ENCODE results near the gene TAOK2. TPM values are rescaled to one million over a fixed set of nuclear protein-coding genes. Genes with fewer than 3 reads are reported as not detected.
A peak's percentile ranks its signal among the peaks of the same experiment; 100 is the strongest.

The TAOK2 gene
- 66.2 TPM for total RNA-seq
- long read RNA-seq, full-length matches to known transcripts, result 20 of 95 reads
- long read RNA-seq, partial matches to known transcripts, result 51 of 95 reads
- long read RNA-seq, other reads (novel, unspliced or antisense), result 24 of 95 reads

- TF ChIP-seq CTCF (IDR thresholded peaks at IDR 0.05), result no peak
- Histone ChIP-seq H3K36me3 (peaks cover 51% of the 10 kb centered on the region), H3K9me3 (no peaks in the 10 kb centered on the region), H3K27ac (peak within 1 kb of the TSS; percentile 91), H3K27me3 (ENCODE audit: low read depth) (no peaks in the 10 kb centered on the region), H3K4me3 (peak within 1 kb of the TSS; percentile 99), H3K4me1 (peaks cover 28% of the 10 kb centered on the region)
- ATAC-seq (peak; percentile 98 to 99), DNase-seq (peak; percentile 99)
- intact Hi-C loops (cut with DNase I), result no loop called here
Measured at GRCh38 chr16:29973384-29974246, at the start of gene TAOK2. TAOK2 (plus strand) TSS chr16:29973868; CDS start chr16:29977773, 3,905 bp downstream.

GRCh38 chr16:29925105-29925756, 48.4 kb upstream of the TAOK2 start:
- TF ChIP-seq CTCF (IDR thresholded peaks at IDR 0.05), result no peak
- no peak for DNase-seq
- no peaks in the 10 kb centered on the region for H3K9me3 ChIP-seq
- peak overlapping the region; percentile 95 for H3K4me3 ChIP-seq
- H3K36me3 ChIP-seq, result peaks cover 30% of the 10 kb centered on the region
- peak overlapping the region; percentile 90 for H3K27ac ChIP-seq
- H3K4me1 ChIP-seq, result peaks cover 23% of the 10 kb centered on the region
- no peaks in the 10 kb centered on the region for H3K27me3 ChIP-seq (ENCODE audit: low read depth)
- intact Hi-C loops (cut with DNase I), result no loop called here
- no peak for ATAC-seq

- DNase-seq (peak; percentile 89), ATAC-seq (peak; percentile 99)
- intact Hi-C loops (cut with DNase I), result no loop called here
- Histone ChIP-seq H3K4me1 (peaks cover 23% of the 10 kb centered on the region), H3K36me3 (peaks cover 22% of the 10 kb centered on the region), H3K27ac (peak within 1 kb of the TSS; percentile 90), H3K4me3 (peak within 1 kb of the TSS; percentile 95), H3K27me3 (ENCODE audit: low read depth) (no peaks in the 10 kb centered on the region), H3K9me3 (no peaks in the 10 kb centered on the region)
- TF ChIP-seq CTCF (IDR thresholded peaks at IDR 0.05), result no peak
Measured at GRCh38 chr16:29925781-29926710, 47.6 kb upstream of the TAOK2 start, which contains the start of gene KCTD13. KCTD13 (minus strand) TSS chr16:29926226; CDS start chr16:29926033, 193 bp downstream.

- Histone ChIP-seq H3K27me3 (ENCODE audit: low read depth) (no peaks in the 10 kb centered on the region), H3K27ac (peak overlapping the region; percentile 90), H3K4me1 (peaks cover 23% of the 10 kb centered on the region), H3K4me3 (peak overlapping the region; percentile 95), H3K36me3 (peaks cover 15% of the 10 kb centered on the region), H3K9me3 (no peaks in the 10 kb centered on the region)
- ATAC-seq, result peak; percentile 31 to 43
- intact Hi-C loops (cut with DNase I), result no loop called here
- TF ChIP-seq CTCF (IDR thresholded peaks at IDR 0.05), result no peak
- DNase-seq, result no peak
Measured at GRCh38 chr16:29926711-29927052, 47.0 kb upstream of the TAOK2 start.
